ENCODE data around the gene ANKRD23.
"Not testable (repeated sequence)": the region's sequence is repeated elsewhere in the genome, so short reads cannot be mapped to it uniquely, and the experiment has no call there.

The ANKRD23 gene

DNA sequence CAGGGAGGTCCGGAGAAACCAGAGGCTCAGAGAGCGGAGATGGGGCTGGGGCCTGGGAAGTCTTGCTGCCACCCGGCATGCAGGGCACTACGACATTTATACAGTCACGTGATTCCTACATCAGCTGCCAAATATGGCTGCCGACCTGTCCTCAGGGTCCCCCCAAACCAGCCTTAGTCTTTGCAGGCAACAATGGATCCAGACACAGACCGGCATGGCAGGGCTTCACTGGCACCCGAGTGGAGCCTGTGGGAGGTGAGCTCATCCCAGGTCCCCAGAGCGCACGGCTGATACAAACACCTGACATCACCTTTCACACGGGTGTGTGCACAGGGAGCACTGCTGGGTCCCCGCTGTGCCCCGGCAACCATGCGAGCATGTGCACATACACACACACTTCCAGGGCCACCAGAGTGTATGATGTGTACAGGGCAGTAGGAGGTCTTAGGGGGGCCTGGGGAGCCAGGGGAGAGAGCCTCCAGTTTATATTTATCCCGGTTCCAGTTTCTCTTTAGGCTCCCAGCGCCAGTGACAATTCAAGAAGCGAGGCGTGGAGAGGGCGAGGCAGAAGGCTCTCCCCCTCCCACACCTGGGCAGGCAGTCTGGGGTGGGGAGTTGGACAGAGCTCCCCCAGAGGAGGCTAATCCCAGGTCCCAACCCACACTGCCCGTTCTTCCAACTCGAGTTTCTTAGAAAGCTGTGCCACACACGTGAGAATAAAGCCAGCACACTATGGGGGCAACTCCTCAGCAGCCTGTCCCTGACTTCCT is 23.4 kb upstream of the ANKRD23 start:
- in situ Hi-C loops (cut with HindIII; ENCODE audit: low pct_ligation_motif_present, low pct_unique_long_range_greater_than_20kb, low sequenced_read_pairs), result no loop called here
- DNase-seq, result no peak

- in situ Hi-C loops (cut with HindIII; ENCODE audit: low pct_ligation_motif_present, low pct_unique_long_range_greater_than_20kb, low sequenced_read_pairs), result no loop called here
- no peak for DNase-seq
These were observed 22.8 kb upstream of the ANKRD23 start for GRCh38 chr2:96866586-96866985.

- DNase-seq, result no peak
- in situ Hi-C loops (cut with HindIII; ENCODE audit: low pct_ligation_motif_present, low pct_unique_long_range_greater_than_20kb, low sequenced_read_pairs), result no loop called here
These were observed 22.3 kb upstream of the ANKRD23 start for GRCh38 chr2:96866149-96866548.

DNA sequence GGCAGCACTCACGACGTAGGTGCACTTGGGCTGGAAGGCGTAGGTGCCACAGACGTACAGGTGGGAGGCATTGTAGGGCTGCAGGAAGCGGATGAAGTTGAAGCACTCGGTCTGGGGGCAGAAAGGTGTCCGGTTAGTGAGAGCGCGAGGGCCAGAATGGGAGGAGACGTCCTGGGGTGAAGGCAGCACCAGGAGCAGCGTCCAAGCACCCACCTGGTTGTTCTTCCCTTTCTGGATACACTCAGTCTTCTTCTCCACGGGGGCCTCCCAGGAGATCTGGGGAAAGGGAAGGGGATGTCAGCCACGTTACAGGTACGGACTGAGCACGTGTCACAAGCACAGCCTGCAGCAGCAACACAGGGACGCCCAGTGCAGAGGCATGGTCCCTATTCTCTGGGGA is 21.8 kb upstream of the ANKRD23 start:
- in situ Hi-C loops (cut with HindIII; ENCODE audit: low pct_ligation_motif_present, low pct_unique_long_range_greater_than_20kb, low sequenced_read_pairs), result no loop called here
- DNase-seq, result no peak

GRCh38 chr2:96864343-96865091 is 20.7 kb upstream of the ANKRD23 start:
- no peak for DNase-seq
- in situ Hi-C loops (cut with HindIII; ENCODE audit: low pct_ligation_motif_present, low pct_unique_long_range_greater_than_20kb, low sequenced_read_pairs), result no loop called here

DNA sequence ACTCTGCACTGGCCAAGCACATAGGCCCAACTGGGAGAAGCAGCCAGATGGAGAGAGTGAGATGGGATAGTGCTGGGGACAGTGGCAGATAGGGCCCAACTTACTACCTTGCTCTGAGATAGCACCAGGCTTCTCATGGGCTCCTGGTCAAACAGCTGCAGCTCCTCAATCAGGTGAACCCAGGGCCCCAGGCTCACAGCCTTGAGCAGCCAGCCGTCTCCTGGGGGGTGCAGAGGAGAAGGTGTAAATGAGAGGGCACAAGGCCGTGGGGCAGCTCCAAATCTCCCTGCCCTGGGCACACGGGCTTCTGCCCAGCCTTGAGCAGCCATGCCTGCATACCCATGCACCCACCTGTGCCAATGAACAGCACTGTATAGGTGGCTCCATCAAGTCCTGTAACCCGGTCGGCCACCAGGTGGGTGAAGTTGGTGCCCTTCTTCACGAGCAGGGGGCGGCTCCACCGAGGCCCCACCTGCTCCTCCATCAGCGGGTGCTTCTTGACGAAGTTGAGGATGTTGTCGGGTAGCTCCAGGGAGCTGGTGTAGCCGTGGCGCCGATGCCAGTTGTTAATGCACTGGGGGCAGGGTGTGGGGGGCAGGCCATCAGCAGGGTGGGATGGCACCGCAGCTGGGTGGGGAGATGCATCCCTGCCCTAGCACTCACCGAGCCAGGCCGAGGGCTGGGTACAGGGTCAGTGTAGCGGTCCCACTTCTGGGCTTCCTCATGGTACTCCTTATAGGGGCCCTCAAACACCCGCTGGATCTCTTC is 19.9 kb upstream of the ANKRD23 start:
- DNase-seq, result no peak
- in situ Hi-C loops (cut with HindIII; ENCODE audit: low pct_ligation_motif_present, low pct_unique_long_range_greater_than_20kb, low sequenced_read_pairs), result no loop called here

GRCh38 chr2:96863056-96863455 is 19.2 kb upstream of the ANKRD23 start:
- DNase-seq; in situ Hi-C loops (cut with HindIII; ENCODE audit: low pct_ligation_motif_present, low pct_unique_long_range_greater_than_20kb, low sequenced_read_pairs): not testable (repeated sequence)

DNA sequence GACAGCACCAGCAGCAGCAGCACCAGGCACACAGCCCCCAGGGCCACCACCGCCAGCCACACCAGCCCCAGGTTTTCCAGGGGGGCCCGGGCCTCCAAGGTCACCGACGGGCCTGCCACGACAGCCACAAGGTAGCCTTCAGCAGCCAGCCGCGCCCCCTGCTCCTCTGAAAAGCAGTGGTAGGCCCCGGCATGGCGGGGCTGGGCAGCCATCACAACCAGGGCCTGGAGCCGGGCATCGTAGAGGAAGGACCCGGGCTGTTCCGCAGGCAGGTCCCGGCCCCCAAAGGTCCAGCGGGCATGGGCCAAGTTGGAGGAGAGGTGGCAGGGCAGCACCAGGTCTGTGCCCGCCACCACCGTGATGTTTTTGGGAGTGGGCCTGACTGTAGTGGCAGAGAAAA is 17.3 kb upstream of the ANKRD23 start:
- in situ Hi-C loops (cut with HindIII; ENCODE audit: low pct_ligation_motif_present, low pct_unique_long_range_greater_than_20kb, low sequenced_read_pairs), result no loop called here
- DNase-seq, result no peak

- in situ Hi-C loops (cut with HindIII; ENCODE audit: low pct_ligation_motif_present, low pct_unique_long_range_greater_than_20kb, low sequenced_read_pairs), result no loop called here
- no peak for DNase-seq
These were observed 16.5 kb upstream of the ANKRD23 start for GRCh38 chr2:96860065-96861029.

DNA sequence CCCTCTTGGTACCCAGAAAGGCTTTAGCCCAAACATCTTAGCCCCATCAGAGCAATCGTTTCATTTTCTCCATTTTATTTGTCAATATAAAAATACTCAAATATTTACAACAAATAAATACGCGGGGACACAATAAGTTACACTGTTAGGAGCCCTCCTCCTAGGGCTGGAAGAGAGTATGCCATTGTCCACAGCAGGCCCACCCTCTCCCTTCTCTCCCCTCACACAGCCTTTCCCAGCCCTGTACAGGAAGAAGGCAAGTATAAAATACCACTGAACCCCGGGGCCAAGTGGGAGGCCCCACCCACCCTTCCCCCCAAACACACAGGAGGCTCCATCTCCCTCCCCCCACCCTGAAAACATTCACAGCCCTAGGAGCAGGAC is 15.9 kb upstream of the ANKRD23 start:
- no peak for DNase-seq
- in situ Hi-C loops (cut with HindIII; ENCODE audit: low pct_ligation_motif_present, low pct_unique_long_range_greater_than_20kb, low sequenced_read_pairs), result no loop called here

DNA sequence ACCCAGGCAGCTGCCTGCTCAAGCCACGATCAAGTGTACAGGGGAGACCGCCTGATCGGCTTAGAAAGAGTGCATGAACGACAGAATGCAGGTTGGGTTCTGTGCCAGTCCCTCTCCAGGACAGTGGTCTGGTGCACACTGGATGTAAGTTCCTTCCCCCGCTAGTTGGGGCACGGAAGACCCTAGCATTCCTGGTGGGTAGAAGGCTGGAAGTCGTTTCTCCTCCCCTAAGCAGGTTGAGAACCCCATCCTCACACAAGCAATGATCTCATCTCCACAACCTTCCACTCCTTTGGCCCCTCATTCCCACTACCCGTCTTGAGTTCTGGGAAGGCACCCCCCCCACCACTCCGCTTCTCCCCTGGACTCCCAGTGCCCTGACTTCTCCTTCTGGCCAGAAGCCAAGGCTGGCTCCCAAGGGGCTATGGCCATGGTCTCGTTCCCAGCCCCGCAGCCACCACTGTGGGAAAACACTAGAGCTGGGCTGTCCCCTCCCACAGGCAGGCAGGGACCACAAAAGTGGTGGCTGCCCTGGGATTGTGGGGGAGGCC is 15.4 kb upstream of the ANKRD23 start:
- no peak for DNase-seq
- in situ Hi-C loops (cut with HindIII; ENCODE audit: low pct_ligation_motif_present, low pct_unique_long_range_greater_than_20kb, low sequenced_read_pairs), result no loop called here

DNA sequence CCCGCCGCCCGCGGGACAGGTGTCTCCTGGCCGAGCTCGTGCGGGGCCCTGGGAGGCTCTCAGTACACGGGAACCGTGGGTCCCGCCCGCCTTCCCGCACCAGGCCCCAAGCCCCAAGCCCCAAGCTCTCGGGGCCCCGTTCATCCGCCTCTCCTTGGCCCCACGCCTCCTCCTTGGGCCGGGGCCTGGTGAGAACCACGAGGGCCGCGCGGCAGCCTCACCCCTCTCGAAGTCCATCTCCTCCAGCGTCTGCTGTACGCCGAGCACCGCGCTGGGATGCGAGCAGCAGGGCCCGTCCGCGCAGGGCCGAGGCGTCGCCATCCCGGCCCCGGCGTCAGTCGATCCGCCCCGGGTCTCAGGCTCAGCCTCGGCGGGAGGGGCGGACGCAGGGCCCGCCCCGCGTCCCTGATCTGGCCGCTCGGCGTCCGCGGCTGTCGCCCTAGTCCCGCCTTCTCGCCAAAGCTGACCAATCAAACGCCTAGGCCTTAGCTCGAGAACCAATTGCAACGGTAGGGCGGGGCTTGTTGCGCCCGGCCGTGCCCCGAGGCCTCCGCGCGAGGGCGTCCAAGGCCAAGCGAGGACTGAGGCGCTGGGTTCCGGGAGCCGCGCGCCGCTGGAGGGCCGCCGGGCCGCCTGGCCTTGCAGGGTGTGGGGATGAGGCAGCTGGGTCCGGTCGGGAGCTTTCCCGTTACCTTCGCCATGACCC is 14.0 kb upstream of the ANKRD23 start, which contains the start of gene ANKRD39:
Gene ANKRD39, minus strand, starts transcription at position 350 of the 706 bp plus-strand sequence. Its CDS starts 29 bp downstream, at position 321.
- in situ Hi-C loops (cut with HindIII; ENCODE audit: low pct_ligation_motif_present, low pct_unique_long_range_greater_than_20kb, low sequenced_read_pairs), result no loop called here

GRCh38 chr2:96856776-96857666 is 13.2 kb upstream of the ANKRD23 start:
- in situ Hi-C loops (cut with HindIII; ENCODE audit: low pct_ligation_motif_present, low pct_unique_long_range_greater_than_20kb, low sequenced_read_pairs), result no loop called here
- DNase-seq, result peak; percentile 32

More for the DNA sequence above, 14.0 kb upstream of the ANKRD23 start, which contains the start of gene ANKRD39:
- peak; percentile 98 for DNase-seq

GRCh38 chr2:96853321-96853720 is 9.5 kb upstream of the ANKRD23 start:
- DNase-seq, result no peak
- in situ Hi-C loops (cut with HindIII; ENCODE audit: low pct_ligation_motif_present, low pct_unique_long_range_greater_than_20kb, low sequenced_read_pairs), result no loop called here

DNA sequence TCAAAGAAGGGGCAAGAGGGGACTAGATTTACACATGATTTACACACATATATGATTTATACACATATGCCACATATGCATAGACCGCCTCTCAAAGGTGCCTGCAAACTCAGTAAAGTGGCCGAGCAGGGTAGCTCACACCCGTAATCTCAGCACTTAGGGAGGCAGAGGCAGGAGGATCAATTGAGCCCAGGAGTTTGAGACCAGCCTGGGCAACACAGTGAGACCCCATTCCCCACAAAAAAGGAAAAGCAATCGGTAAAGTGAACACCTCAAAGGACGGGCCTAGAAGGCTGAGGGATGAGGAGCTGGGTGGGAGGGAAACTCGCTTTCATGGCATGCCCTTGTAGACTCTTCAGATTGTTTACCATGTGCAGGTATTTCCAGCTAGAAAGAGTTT is 8.8 kb upstream of the ANKRD23 start:
- in situ Hi-C loops (cut with HindIII; ENCODE audit: low pct_ligation_motif_present, low pct_unique_long_range_greater_than_20kb, low sequenced_read_pairs), result no loop called here
- DNase-seq, result no peak

DNA sequence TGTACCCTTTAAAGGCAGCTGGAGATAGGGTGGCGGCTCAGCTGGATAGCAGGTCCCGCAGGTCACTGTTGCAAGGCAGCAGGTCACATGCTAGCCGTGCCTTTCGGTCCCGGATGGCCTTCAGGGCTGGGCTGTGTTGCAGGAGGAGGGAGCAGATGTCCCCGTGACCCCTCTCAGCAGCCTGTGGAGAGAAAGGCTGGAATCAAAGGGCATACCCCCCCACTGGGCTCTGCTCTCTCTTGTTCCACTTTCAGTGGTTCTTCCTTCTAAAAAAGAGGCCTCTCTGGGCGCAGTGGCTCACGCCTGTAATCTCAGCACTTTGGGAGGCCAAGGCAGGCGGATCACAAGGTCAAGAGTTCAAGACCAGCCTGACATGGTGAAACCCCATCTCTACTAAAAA is 4.4 kb upstream of the ANKRD23 start:
- in situ Hi-C loops (cut with HindIII; ENCODE audit: low pct_ligation_motif_present, low pct_unique_long_range_greater_than_20kb, low sequenced_read_pairs), result no loop called here
- no peak for DNase-seq
